HG02763 (cell line): ENCODE data around the gene BTN2A1.
"Not testable (repeated sequence)": the region's sequence is repeated elsewhere in the genome, so short reads cannot be mapped to it uniquely, and the experiment has no call there.

ENCODE experiments used
- ATAC-seq: cut with Tn5 transposase; IDR thresholded peaks from one replicate; pipeline ENCODE4 v1.9.1; 2021; ENCODE audit warnings: mild to moderate bottlenecking, moderate library complexity; ENCODE audit not compliant: unreplicated experiment

BTN2A1 gene

DNA sequence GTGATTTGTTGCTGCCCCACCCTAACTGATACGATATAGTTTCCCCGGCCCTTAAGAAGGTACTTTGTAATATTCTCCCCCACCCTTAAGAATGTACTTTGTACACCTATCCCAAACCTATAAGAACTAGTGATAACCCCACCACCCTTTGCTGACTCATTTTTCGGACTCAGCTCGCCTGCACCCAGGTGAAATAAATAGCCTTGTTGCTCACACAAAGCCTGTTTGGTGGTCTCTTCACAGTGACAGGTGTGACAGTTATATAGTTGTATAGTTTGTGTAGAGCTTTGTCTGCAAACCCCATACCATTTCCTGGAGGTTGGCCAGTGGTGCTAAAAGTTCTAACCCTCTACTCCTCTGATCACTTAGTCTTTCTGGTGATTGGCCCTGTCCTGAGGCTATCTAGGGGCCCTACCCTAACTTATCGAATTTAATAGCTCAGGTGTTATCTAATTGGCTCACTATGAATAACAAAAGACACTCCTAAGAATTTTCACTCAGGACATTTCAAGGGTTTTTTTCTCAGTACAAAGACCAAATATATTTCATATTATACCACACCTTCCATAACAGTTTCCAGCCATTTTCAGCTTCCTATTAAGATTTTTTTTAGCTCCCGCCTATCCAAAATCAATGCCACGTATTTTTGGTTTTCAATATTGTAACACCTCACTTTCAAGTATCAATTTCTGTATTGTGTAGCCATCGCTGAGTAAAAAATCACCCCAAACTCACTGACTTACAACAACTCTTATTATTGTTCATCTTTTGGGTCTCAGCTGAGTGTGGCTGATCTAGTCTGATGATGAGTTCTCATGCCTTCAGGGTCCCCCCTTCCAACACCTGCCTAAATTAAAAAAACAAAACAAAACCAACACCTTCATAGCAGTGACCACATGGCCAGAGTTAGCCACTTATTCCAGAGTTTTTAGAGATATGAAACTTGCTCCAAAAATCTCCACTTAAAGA, 32.5 kb downstream of the BTN2A1 start:
- ATAC-seq: no peak

DNA sequence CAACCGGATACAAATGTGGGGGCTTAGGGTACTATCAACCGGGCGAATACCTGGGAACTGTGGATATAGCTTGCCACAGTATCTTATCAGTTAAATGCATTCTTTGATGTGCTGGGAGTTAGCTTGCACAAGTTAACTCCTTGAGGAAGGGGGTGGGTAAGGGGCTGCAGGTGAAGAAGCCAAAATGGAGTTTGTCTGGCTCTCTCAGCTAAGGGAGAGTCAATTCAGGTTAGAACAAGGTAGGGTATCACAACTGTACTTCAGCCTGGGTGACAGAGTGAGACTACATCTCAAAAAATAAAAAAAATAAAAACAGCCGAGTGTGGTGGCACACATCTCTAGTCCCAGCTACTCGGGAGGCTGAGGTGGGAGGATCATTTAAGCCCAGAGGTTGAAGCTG, 33.8 kb downstream of the BTN2A1 start:
- ATAC-seq: no peak

DNA sequence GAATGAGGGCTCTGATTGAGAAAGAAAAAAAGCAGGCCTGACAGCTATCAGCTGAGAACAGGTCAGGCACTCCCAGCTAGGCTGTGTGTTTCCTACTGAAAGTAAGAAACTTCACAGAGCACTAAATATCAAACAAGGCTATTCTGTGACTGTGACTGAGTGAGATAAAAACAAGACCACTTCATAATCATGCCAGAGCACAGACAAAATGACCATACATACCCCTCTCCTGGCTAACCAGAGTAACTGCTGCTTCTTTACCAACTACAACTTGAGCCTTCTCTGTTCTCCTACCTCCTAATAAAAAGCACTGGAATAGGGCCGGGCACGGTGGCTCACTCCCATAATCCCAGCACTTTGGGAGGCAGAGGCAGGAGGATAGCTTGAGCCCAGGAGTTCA, 35.5 kb downstream of the BTN2A1 start:
- no peak for ATAC-seq

DNA sequence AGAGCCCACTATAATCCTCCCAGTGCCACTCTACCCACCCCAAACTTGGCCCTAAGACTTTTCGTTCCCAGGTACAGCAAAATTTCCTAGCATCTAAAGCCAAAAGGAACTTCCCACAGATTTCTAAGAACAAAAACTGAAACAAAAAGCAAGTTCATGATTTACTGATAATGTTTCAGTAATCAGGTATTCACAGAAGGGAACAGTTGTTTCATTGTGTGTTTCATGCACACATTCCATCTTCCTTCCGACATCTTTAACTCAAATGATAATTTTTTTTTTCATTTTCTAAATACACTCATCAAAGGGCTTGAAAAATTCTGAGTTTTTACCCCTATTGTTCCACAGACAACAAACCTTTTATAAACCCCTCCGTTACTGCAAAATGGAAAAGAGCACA, 36.4 kb downstream of the BTN2A1 start:
- no peak for ATAC-seq

DNA sequence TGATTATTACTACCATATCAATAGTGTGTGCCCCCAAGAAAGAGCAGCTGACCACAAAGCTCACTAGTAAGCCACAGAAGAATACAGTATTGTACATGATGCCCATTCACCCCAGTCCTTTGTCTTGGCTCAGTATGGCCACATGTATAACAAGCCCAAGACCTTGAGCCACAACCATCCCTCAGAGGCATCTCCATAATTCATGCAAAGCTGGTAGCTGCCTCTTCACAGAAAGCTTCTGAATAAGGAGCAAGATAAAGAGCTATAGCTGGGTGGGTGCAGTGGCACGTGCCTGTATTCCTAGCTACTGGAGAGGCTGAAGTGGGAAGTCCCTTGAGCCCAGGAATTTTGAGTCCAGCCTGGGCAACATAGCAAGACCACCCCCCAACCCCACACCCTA, 37.5 kb downstream of the BTN2A1 start:
- ATAC-seq: no peak

DNA sequence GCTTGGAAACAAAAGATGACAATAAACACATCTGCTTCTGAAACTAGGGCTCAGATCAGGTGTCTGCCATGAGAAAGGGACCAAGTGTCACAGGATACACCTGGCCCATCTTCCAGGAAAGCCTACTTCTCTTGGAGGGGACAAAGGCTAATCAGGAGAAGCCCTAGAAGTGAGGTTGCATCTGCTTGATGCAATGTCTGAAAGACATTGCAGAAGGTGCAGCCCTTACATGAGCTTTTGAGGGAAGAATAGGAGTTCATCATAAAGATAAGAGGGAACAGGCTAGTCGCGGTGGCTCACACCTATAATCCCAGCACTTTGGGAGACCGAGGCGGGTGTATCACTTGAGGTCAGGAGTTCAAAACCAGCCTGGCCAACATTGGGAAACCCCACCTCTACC, 39.9 kb downstream of the BTN2A1 start:
- ATAC-seq: no peak

DNA sequence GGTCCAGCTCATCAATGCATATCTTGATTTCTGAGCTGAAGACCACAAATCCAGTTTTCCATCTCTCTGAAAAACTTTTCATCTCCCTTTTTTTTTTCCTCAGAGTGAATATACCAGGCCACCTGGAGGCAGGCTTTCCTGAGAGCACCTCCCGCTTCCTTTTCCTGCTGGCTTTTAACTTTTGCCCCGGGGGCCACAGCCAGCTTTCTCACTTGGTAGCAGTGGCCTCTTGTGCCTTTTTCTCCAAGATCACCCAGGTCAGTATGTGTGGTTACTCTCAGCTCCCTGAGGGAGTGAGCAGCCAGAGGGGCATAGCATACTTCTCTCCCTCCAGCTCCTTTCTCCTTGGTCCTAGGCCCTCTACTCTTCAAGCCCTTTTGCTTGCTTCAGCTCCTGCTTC, 42.3 kb downstream of the BTN2A1 start, which contains the start of gene BTN1A1:
BTN1A1 (plus strand) TSS at position 202 of the 400 bp plus-strand sequence. CDS start 984 bp downstream, outside the sequence.
- no peak for ATAC-seq

DNA sequence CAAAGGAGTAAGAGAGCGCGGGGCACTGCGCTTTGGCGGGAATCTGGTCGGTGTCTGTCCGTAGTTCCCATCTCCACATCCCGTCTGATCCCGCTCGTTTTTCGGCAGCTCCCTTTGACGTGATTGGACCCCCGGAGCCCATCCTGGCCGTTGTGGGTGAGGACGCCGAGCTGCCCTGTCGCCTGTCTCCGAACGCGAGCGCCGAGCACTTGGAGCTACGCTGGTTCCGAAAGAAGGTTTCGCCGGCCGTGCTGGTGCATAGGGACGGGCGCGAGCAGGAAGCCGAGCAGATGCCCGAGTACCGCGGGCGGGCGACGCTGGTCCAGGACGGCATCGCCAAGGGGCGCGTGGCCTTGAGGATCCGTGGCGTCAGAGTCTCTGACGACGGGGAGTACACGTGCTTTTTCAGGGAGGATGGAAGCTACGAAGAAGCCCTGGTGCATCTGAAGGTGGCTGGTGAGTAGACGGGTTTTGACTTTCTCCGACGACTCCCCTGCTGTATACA, 43.8 kb downstream of the BTN2A1 start:
- no peak for ATAC-seq

DNA sequence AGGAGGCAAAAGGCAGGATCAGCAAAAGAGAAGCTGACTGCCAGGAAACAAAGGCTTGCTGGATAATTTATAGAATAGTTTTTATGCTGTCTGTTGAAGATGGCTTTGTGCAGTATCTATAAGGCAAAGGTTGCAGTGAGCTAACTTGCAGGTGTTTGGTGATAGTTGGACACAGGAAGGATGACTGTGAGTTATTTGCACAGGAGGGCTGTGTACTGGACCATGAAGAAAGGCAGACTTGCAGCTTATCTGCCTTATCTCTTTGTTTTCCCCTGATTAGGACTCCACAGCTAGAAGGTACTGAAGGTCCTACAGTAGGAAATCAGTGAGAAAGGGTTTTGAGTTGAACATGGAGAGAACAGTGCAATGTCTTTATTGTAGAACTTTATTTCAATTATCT, 44.4 kb downstream of the BTN2A1 start:
- peak; percentile 54 for ATAC-seq

DNA sequence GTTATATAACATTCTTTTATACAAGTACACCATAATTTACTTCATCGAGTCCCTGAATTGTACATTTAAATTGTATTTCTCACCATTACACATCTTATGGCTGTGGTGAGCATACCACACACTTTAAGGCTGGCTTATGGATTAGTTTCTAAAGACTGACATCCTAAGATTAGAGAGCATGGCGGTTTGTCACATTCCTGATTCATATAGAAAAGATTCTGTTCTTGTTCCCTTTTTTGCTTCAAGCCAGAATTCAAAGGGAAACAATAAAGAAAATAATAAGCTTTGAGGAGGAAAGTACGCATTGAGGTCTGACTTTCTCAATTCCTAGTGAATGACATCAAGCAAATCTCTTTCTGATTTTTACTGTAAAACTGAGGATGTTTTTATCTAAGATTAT, 44.9 kb downstream of the BTN2A1 start:
- ATAC-seq: no peak

DNA sequence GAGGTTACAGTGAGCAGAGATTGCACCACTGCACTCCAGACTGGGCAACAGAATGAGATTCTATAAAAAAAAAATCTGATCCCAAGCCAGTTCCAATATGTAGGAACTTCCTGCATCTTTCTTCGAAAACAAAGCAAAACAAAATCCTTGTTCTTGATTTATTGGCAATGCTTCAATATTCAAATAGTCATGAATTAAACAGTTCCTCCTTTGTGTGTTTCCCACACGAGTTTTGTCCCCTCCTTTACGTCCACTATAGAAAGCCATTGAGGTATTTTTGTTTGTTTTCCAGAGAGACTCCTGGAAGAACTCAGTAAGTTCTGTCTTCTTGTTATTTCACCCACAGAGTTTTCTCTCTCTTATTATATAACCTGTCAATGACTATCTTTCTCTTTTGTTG, 49.9 kb downstream of the BTN2A1 start:
- no peak for ATAC-seq

DNA sequence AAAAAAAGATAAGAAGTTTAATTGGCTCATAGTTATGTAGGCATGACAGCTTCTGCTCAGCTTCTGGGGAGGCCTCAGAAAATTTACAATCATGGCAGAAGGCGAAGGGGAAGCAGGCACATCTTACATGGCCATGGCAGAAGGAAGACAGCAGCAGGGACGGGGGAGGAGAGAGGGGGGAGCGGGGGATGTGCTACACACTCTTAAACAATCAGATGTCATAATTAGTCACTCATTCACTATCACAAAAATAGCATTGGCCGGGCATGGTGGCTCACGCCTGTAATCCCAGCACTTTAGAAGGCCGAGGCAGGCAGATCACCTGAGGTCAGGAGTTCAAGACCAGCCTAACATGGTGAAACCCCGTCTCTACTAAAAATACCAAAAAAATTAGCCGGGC, 53.3 kb downstream of the BTN2A1 start:
- ATAC-seq: not testable (repeated sequence)

DNA sequence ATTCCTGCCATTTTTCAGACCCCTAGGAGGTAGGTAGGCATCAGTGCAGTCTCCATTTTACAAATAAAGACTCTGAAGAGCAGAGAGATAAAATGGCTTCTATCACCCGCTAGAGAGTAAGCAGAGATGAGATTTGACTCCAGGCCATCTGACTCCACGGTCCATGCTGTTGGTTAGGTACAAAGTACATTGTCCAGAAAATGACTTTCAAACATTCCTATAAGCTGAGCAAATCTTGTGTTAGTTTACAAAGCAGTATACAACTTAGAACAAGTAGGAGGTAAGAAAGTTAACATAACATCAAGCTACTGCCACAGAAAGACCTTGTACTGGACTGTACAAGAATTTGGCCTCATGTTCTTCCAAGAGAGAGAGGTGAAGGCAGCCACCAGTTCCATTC, 57.2 kb downstream of the BTN2A1 start:
- ATAC-seq: no peak

DNA sequence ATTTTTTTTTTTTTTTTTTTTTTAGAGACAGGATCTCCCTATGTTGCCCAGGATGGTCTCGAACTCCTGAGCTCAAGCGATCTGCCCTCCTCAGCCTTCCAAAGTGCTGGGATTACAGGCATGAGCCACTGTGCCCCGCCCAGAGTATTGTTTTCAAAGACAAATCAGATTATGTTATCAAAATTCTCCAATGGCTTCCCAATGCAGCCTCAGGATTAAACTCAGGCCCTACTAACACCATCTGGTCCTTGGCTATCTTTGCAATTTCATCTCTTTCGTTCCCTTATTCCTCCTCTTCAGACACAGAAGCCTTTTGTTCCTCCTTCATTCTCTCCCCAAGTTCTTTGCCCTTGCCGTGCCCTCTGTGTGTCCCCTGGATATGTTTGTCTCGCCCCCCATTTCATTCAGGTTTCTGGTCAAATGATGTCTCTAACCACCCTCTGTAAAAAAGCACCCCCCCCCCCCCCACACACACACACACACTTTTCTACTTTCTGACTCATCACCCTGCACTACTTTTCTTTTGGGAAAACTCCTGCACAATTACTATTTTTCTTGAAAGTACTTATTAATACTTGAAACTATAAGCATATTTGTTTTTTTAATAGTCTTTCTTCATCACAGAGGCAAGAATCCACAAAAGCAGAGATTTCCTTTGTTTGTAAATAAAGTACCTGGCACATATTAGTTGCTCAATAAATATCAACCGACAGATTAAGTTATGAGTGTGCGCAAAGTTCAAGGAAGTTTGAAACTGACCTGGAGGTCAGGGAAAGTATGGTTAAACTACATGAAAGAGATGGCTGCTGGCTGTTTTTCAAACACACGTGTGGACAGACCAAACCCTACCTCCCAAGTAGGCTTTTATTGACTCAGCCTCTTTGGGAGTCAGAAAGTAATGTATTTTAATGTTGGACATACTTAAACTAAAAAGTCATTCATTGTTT, 59.0 kb downstream of the BTN2A1 start:
- no peak for ATAC-seq
